OCI-LY7 (cell line): ENCODE data around the gene RAB40C.

ENCODE experiments used
- CTCF ChIP-seq: fragments of 200-600 bp; sonication (generic); conservative IDR thresholded peaks from 2 replicates; pipeline ENCODE4 v1.5.1; 2014; ENCODE audit warnings: mild to moderate bottlenecking, antibody characterized with exemption, low read length, moderate library complexity, mixed read lengths
- EZH2phosphoT487 ChIP-seq: fragments of 200-600 bp; sonication (generic); IDR thresholded peaks from 2 replicates; pipeline ENCODE4 v1.6.1; 2018; ENCODE audit warnings: low read depth, borderline replicate concordance, mild to moderate bottlenecking, mixed run types, antibody characterized with exemption, low read length, moderate library complexity, mixed read lengths

- no peak for TF ChIP-seq CTCF
- no peak for TF ChIP-seq EZH2phosphoT487
Observed at GRCh38 chr16:625117-625976, 35.5 kb downstream of the RAB40C start.
